Measurements from ENCODE around the gene GALNT15.

The GALNT15 gene

DNA sequence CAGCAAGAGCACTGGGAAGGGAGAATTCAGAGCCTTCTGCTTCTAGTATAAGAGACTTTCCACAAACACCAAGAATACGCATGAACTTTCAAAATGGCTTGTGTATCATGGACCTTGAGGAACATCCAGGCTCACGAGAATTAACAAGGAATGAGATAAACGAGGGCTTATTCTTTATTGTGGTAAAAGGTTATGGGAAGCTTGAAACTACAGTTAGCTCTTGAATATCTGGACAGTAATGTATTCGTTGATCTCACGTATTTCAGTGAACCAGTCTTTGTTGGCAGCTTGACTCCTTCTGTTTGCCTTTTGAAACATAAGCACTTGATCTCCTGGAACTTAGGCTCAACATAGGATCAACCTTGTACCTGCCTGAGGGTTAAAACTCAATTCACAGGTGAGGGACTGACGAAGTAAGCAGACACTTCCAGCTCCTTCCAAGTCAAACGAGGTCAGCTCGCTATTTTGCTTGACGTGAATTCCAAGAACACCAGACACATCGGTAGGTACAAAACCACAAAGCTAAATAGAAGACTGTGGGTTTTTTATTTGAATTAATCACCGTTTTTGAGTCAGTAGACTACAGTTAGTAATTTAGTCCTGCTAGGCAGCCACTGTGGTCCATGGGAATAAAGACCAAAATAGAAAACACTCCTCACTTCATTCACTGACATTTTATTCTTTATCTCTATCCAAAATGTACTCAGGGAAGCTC is 30.8 kb downstream of the GALNT15 start:
- H3K4me2 ChIP-seq (ENCODE audit: low read length), result no peak overlapping the region

DNA sequence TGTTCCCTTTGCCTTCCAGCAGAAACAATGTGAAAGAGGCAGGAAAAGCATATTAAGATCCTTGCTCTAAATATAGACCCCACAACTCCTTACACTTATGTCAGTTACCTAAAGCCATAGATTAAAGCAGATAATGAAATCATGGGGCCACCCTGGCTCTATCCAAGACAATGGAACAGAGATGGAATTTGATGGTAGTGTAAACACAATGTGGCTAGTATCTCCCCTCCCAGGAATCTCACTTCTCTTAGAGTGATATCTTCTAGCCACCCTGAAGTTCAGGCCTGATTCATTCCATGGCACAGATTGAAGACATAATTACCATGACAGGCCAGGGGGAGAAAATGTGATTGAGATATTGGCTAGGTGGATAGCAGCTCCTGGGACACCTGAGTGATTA is 32.6 kb downstream of the GALNT15 start:
- Histone ChIP-seq H3K4me1 (ENCODE audit: insufficient read depth, low read length, severe bottlenecking) (no peaks in the 10 kb centered on the region), H3K79me2 (ENCODE audit: insufficient read depth, low read length) (no peaks in the 10 kb centered on the region), H3K36me3 (ENCODE audit: insufficient read depth, low read length) (no peaks in the 10 kb centered on the region), H3K27me3 (ENCODE audit: insufficient read depth, low read length) (no peaks in the 10 kb centered on the region), H3K4me3 (ENCODE audit: low read depth, low read length, poor library complexity, severe bottlenecking) (no peak overlapping the region), H3K9ac (ENCODE audit: low read length) (no peak overlapping the region), H3K9me2 (ENCODE audit: low read depth, low read length) (no peaks in the 10 kb centered on the region), H3K27ac (ENCODE audit: low read depth, low read length, poor library complexity, severe bottlenecking) (no peak overlapping the region), H3F3A (ENCODE audit: insufficient read depth, low read length) (no peaks in the 10 kb centered on the region), H3K9me3 (ENCODE audit: low read length) (no peaks in the 10 kb centered on the region), H4K20me1 (ENCODE audit: insufficient read depth, low read length) (no peaks in the 10 kb centered on the region), H3K4me2 (ENCODE audit: low read length) (no peak overlapping the region), H2AFZ (ENCODE audit: low read length) (no peak overlapping the region)
- TF ChIP-seq, protein P1, sequence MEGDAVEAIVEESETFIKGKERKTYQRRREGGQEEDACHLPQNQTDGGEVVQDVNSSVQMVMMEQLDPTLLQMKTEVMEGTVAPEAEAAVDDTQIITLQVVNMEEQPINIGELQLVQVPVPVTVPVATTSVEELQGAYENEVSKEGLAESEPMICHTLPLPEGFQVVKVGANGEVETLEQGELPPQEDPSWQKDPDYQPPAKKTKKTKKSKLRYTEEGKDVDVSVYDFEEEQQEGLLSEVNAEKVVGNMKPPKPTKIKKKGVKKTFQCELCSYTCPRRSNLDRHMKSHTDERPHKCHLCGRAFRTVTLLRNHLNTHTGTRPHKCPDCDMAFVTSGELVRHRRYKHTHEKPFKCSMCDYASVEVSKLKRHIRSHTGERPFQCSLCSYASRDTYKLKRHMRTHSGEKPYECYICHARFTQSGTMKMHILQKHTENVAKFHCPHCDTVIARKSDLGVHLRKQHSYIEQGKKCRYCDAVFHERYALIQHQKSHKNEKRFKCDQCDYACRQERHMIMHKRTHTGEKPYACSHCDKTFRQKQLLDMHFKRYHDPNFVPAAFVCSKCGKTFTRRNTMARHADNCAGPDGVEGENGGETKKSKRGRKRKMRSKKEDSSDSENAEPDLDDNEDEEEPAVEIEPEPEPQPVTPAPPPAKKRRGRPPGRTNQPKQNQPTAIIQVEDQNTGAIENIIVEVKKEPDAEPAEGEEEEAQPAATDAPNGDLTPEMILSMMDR (IDR thresholded peaks at IDR 0.05; ENCODE audit: low read length), result no peak
- no peak for TF ChIP-seq EZH2 (IDR thresholded peaks at IDR 0.05; ENCODE audit: borderline replicate concordance, low read length)

More for the DNA sequence above, 30.8 kb downstream of the GALNT15 start:
- Histone ChIP-seq H3K27me3 (ENCODE audit: insufficient read depth, low read length) (no peaks in the 10 kb centered on the region), H3K36me3 (ENCODE audit: insufficient read depth, low read length) (no peaks in the 10 kb centered on the region), H3K27ac (ENCODE audit: low read depth, low read length, poor library complexity, severe bottlenecking) (no peak overlapping the region), H3K9ac (ENCODE audit: low read length) (no peak overlapping the region), H3K79me2 (ENCODE audit: insufficient read depth, low read length) (no peaks in the 10 kb centered on the region), H2AFZ (ENCODE audit: low read length) (no peak overlapping the region), H3K4me1 (ENCODE audit: insufficient read depth, low read length, severe bottlenecking) (no peaks in the 10 kb centered on the region), H3K9me2 (ENCODE audit: low read depth, low read length) (no peaks in the 10 kb centered on the region), H3K9me3 (ENCODE audit: low read length) (no peaks in the 10 kb centered on the region), H3K4me3 (ENCODE audit: low read depth, low read length, poor library complexity, severe bottlenecking) (no peak overlapping the region), H3F3A (ENCODE audit: insufficient read depth, low read length) (no peaks in the 10 kb centered on the region), H4K20me1 (ENCODE audit: insufficient read depth, low read length) (no peaks in the 10 kb centered on the region)
- TF ChIP-seq, protein P1 (IDR thresholded peaks at IDR 0.05; ENCODE audit: low read length), result no peak
- TF ChIP-seq EZH2 (IDR thresholded peaks at IDR 0.05; ENCODE audit: borderline replicate concordance, low read length), result no peak

DNA sequence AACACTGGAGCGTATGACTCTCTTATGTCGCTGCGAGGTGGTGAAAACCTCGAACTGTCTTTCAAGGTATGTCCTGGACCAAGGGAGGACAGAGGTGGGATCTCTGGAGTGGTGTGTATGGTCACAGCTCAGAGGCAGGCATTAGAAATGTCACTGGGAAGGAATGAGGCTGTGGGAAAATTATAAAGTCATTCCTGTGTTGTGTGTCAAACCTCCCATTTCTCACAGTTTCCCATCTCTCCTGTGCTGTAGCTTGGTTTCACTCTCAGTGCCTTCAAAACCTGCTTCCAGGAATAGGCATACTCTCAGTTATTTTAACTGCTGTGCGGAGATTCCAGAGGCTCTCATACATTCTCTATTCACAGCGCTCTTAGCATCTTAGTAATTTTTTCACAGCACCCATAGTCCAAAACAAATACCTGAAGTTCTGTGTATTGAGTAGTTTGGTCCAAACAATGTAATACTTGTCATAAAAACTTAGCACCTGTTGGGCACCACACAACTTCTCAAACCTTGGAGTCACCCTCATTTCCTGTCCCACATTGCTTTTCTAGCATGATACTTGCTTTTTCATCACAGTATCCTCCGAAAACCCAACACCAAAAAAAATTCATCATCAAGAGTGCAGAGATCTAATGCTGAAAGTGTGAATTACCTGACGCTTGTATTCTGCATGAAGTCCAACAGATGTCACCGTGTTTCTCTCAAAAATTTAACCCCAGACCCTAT is 36.9 kb downstream of the GALNT15 start:
- no peak overlapping the region for H2AFZ ChIP-seq (ENCODE audit: low read length)
- H3F3A ChIP-seq (ENCODE audit: insufficient read depth, low read length), result no peaks in the 10 kb centered on the region
- TF ChIP-seq, protein P1 (IDR thresholded peaks at IDR 0.05; ENCODE audit: low read length), result no peak
- no peak for TF ChIP-seq EZH2 (IDR thresholded peaks at IDR 0.05; ENCODE audit: borderline replicate concordance, low read length)
- no peak overlapping the region for H3K27ac ChIP-seq (ENCODE audit: low read depth, low read length, poor library complexity, severe bottlenecking)
- no peak overlapping the region for H3K4me3 ChIP-seq (ENCODE audit: low read depth, low read length, poor library complexity, severe bottlenecking)
- H3K4me2 ChIP-seq (ENCODE audit: low read length), result no peak overlapping the region
- no peaks in the 10 kb centered on the region for H3K27me3 ChIP-seq (ENCODE audit: insufficient read depth, low read length)
- H3K36me3 ChIP-seq (ENCODE audit: insufficient read depth, low read length), result no peaks in the 10 kb centered on the region
- no peaks in the 10 kb centered on the region for H4K20me1 ChIP-seq (ENCODE audit: insufficient read depth, low read length)
- H3K4me1 ChIP-seq (ENCODE audit: insufficient read depth, low read length, severe bottlenecking), result no peaks in the 10 kb centered on the region
- no peak overlapping the region for H3K9ac ChIP-seq (ENCODE audit: low read length)
- H3K9me3 ChIP-seq (ENCODE audit: low read length), result no peaks in the 10 kb centered on the region
- H3K9me2 ChIP-seq (ENCODE audit: low read depth, low read length), result no peaks in the 10 kb centered on the region
- H3K79me2 ChIP-seq (ENCODE audit: insufficient read depth, low read length), result no peaks in the 10 kb centered on the region
